Chondrocyte (in vitro differentiated cells): ENCODE measurements around the gene EVI5. TPM values are rescaled to one million over a fixed set of nuclear protein-coding genes. Genes with fewer than 3 reads are reported as not detected.

Source experiments
- DNase-seq: peaks from one replicate; pipeline ENCODE4 v3.0.0; 2021; ENCODE audit warnings: mixed read lengths, low spot score
- H3K27ac Mint-ChIP-seq: one replicate; pipeline ENCODE4 v1.8.0; 2021; ENCODE audit warnings: mild to moderate bottlenecking, moderate library complexity, mixed read lengths; ENCODE audit not compliant: unreplicated experiment
- H3K27me3 Mint-ChIP-seq: 2 replicates; pipeline ENCODE4 v1.8.0; 2021; ENCODE audit warnings: low read depth, mixed read lengths
- H3K36me3 Mint-ChIP-seq: 2 replicates; pipeline ENCODE4 v1.8.0; 2021; ENCODE audit warnings: low read depth, mixed read lengths
- H3K4me1 Mint-ChIP-seq: 2 replicates; pipeline ENCODE4 v1.8.0; 2021; ENCODE audit warnings: low read depth, mild to moderate bottlenecking, mixed read lengths
- H3K4me3 Mint-ChIP-seq: one replicate; pipeline ENCODE4 v1.8.0; 2021; ENCODE audit warnings: mild to moderate bottlenecking, moderate library complexity, mixed read lengths; ENCODE audit not compliant: unreplicated experiment
- H3K9me3 Mint-ChIP-seq: 2 replicates; pipeline ENCODE4 v1.8.0; 2021; ENCODE audit warnings: low read depth, mixed read lengths
- CTCF ChIP-seq: fragments of 200-600 bp; sonication (generic); IDR thresholded peaks from 2 replicates; pipeline ENCODE4 v1.5.0; 2021; ENCODE audit warnings: antibody characterized with exemption, mild to moderate bottlenecking, moderate library complexity
- total RNA-seq: library from RNA; stranded (reverse); gene quantifications from 3 replicates; pipeline ENCODE4 v1.2.1, GENCODE V29; 2021

The EVI5 gene
- total RNA-seq, 1 donor from 2014 or later, result 66.8 TPM

- H3K9me3 Mint-ChIP-seq, result no peaks in the 10 kb centered on the region
- peaks cover 22% of the 10 kb centered on the region for H3K4me1 Mint-ChIP-seq
- no peaks in the 10 kb centered on the region for H3K27me3 Mint-ChIP-seq
- H3K27ac Mint-ChIP-seq, result no peak overlapping the region
- H3K4me3 Mint-ChIP-seq, result no peak overlapping the region
- no peaks in the 10 kb centered on the region for H3K36me3 Mint-ChIP-seq
- no peak for DNase-seq
- TF ChIP-seq CTCF, result no peak
Observed at GRCh38 chr1:92707292-92707691, 77.6 kb downstream of the EVI5 start.

GRCh38 chr1:92705446-92705845 lies 79.5 kb downstream of the EVI5 start:
- TF ChIP-seq CTCF, result no peak
- Mint-ChIP-seq H3K27ac (no peak overlapping the region), H3K4me3 (no peak overlapping the region), H3K27me3 (no peaks in the 10 kb centered on the region), H3K36me3 (no peaks in the 10 kb centered on the region), H3K4me1 (peaks cover 27% of the 10 kb centered on the region), H3K9me3 (no peaks in the 10 kb centered on the region)
- no peak for DNase-seq

- H3K36me3 Mint-ChIP-seq, result no peaks in the 10 kb centered on the region
- no peak overlapping the region for H3K4me3 Mint-ChIP-seq
- DNase-seq, result no peak
- no peak overlapping the region for H3K27ac Mint-ChIP-seq
- H3K9me3 Mint-ChIP-seq, result no peaks in the 10 kb centered on the region
- peaks cover 10% of the 10 kb centered on the region for H3K4me1 Mint-ChIP-seq
- no peak for TF ChIP-seq CTCF
- H3K27me3 Mint-ChIP-seq, result no peaks in the 10 kb centered on the region
Observed at GRCh38 chr1:92701147-92701546, 83.8 kb downstream of the EVI5 start.

GRCh38 chr1:92698932-92699331 lies 86.0 kb downstream of the EVI5 start:
- H3K27ac Mint-ChIP-seq, result no peak overlapping the region
- H3K27me3 Mint-ChIP-seq, result no peaks in the 10 kb centered on the region
- DNase-seq, result no peak
- TF ChIP-seq CTCF, result no peak
- peaks cover 5% of the 10 kb centered on the region for H3K4me1 Mint-ChIP-seq
- no peak overlapping the region for H3K4me3 Mint-ChIP-seq
- no peaks in the 10 kb centered on the region for H3K9me3 Mint-ChIP-seq
- peaks cover 5% of the 10 kb centered on the region for H3K36me3 Mint-ChIP-seq

GRCh38 chr1:92695104-92695503 lies 89.8 kb downstream of the EVI5 start:
- Mint-ChIP-seq H3K4me3 (no peak overlapping the region), H3K9me3 (no peaks in the 10 kb centered on the region), H3K36me3 (peaks cover 13% of the 10 kb centered on the region), H3K27me3 (no peaks in the 10 kb centered on the region), H3K27ac (no peak overlapping the region), H3K4me1 (no peaks in the 10 kb centered on the region)
- DNase-seq, result no peak
- no peak for TF ChIP-seq CTCF
